ENCODE results near the gene LIX1.
"Not testable (repeated sequence)": the region's sequence is repeated elsewhere in the genome, so short reads cannot be mapped to it uniquely, and the experiment has no call there.

The LIX1 gene

GRCh38 chr5:97150401-97150800 is 8.0 kb upstream of the LIX1 start:
- in situ Hi-C loops (cut with MboI; ENCODE audit: low pct_unique_long_range_greater_than_20kb, low sequenced_read_pairs): loop anchor here (25.0 kb wide), 2 partner anchors 388 to 538 kb away; no protein-coding TSS in a partner anchor
- no peak for DNase-seq

GRCh38 chr5:97149709-97150108 is 7.3 kb upstream of the LIX1 start:
- in situ Hi-C loops (cut with MboI; ENCODE audit: low pct_unique_long_range_greater_than_20kb, low sequenced_read_pairs): loop anchor here (25.0 kb wide), 2 partner anchors 387 to 537 kb away; no protein-coding TSS in a partner anchor
- DNase-seq: no peak

GRCh38 chr5:97148288-97148687 is 5.9 kb upstream of the LIX1 start:
- no peak for DNase-seq
- in situ Hi-C loops (cut with MboI; ENCODE audit: low pct_unique_long_range_greater_than_20kb, low sequenced_read_pairs): no loop called here

GRCh38 chr5:97143704-97144103 is 1.3 kb upstream of the LIX1 start:
- no peak for DNase-seq
- in situ Hi-C loops (cut with MboI; ENCODE audit: low pct_unique_long_range_greater_than_20kb, low sequenced_read_pairs): no loop called here

GRCh38 chr5:97141539-97141938 is 872 bp downstream of the LIX1 start:
- in situ Hi-C loops (cut with MboI; ENCODE audit: low pct_unique_long_range_greater_than_20kb, low sequenced_read_pairs): no loop called here
- DNase-seq: no peak

- in situ Hi-C loops (cut with MboI; ENCODE audit: low pct_unique_long_range_greater_than_20kb, low sequenced_read_pairs): no loop called here
- DNase-seq: no peak
Measured at GRCh38 chr5:97141031-97141430, 1.4 kb downstream of the LIX1 start.

- in situ Hi-C loops (cut with MboI; ENCODE audit: low pct_unique_long_range_greater_than_20kb, low sequenced_read_pairs); DNase-seq: not testable (repeated sequence)
Measured at GRCh38 chr5:97140250-97140649, 2.2 kb downstream of the LIX1 start.

- no peak for DNase-seq
- in situ Hi-C loops (cut with MboI; ENCODE audit: low pct_unique_long_range_greater_than_20kb, low sequenced_read_pairs): no loop called here
Measured at GRCh38 chr5:97136475-97136874, 5.9 kb downstream of the LIX1 start.

GRCh38 chr5:97135868-97136267 is 6.5 kb downstream of the LIX1 start:
- in situ Hi-C loops (cut with MboI; ENCODE audit: low pct_unique_long_range_greater_than_20kb, low sequenced_read_pairs): no loop called here
- DNase-seq: no peak

- in situ Hi-C loops (cut with MboI; ENCODE audit: low pct_unique_long_range_greater_than_20kb, low sequenced_read_pairs): no loop called here
- DNase-seq: no peak
Measured at GRCh38 chr5:97134634-97135033, 7.8 kb downstream of the LIX1 start.

GRCh38 chr5:97133101-97133500 is 9.3 kb downstream of the LIX1 start:
- DNase-seq: peak; percentile 36
- in situ Hi-C loops (cut with MboI; ENCODE audit: low pct_unique_long_range_greater_than_20kb, low sequenced_read_pairs): no loop called here

GRCh38 chr5:97131921-97132320 is 10.5 kb downstream of the LIX1 start:
- DNase-seq: no peak
- in situ Hi-C loops (cut with MboI; ENCODE audit: low pct_unique_long_range_greater_than_20kb, low sequenced_read_pairs): no loop called here

GRCh38 chr5:97131139-97131710 is 11.2 kb downstream of the LIX1 start:
- no peak for DNase-seq
- in situ Hi-C loops (cut with MboI; ENCODE audit: low pct_unique_long_range_greater_than_20kb, low sequenced_read_pairs): no loop called here

GRCh38 chr5:97127727-97128126 is 14.7 kb downstream of the LIX1 start:
- DNase-seq: no peak
- in situ Hi-C loops (cut with MboI; ENCODE audit: low pct_unique_long_range_greater_than_20kb, low sequenced_read_pairs): no loop called here

GRCh38 chr5:97125125-97125683 is 17.2 kb downstream of the LIX1 start:
- no peak for DNase-seq
- in situ Hi-C loops (cut with MboI; ENCODE audit: low pct_unique_long_range_greater_than_20kb, low sequenced_read_pairs): no loop called here

GRCh38 chr5:97124335-97124734 is 18.1 kb downstream of the LIX1 start:
- DNase-seq: no peak
- in situ Hi-C loops (cut with MboI; ENCODE audit: low pct_unique_long_range_greater_than_20kb, low sequenced_read_pairs): no loop called here

GRCh38 chr5:97121848-97122247 is 20.6 kb downstream of the LIX1 start:
- DNase-seq: no peak
- in situ Hi-C loops (cut with MboI; ENCODE audit: low pct_unique_long_range_greater_than_20kb, low sequenced_read_pairs): no loop called here

GRCh38 chr5:97120195-97120594 is 22.2 kb downstream of the LIX1 start:
- no peak for DNase-seq
- in situ Hi-C loops (cut with MboI; ENCODE audit: low pct_unique_long_range_greater_than_20kb, low sequenced_read_pairs): no loop called here

- in situ Hi-C loops (cut with MboI; ENCODE audit: low pct_unique_long_range_greater_than_20kb, low sequenced_read_pairs): no loop called here
- DNase-seq: no peak
Measured at GRCh38 chr5:97119007-97119390, 23.4 kb downstream of the LIX1 start.

- DNase-seq: no peak
- in situ Hi-C loops (cut with MboI; ENCODE audit: low pct_unique_long_range_greater_than_20kb, low sequenced_read_pairs): no loop called here
Measured at GRCh38 chr5:97118261-97119006, 24.0 kb downstream of the LIX1 start.

- in situ Hi-C loops (cut with MboI; ENCODE audit: low pct_unique_long_range_greater_than_20kb, low sequenced_read_pairs): no loop called here
- no peak for DNase-seq
Measured at GRCh38 chr5:97115932-97116331, 26.5 kb downstream of the LIX1 start.

All from KBM-7 (cell line).